Fibroblast of lung (primary cell): Measurements from ENCODE around the gene BTBD17.

Experiments
- EZH2 ChIP-seq: IDR thresholded peaks from 2 replicates; pipeline ENCODE4 v1.5.1; 2012; ENCODE audit warnings: low read length, control low read depth, mild to moderate bottlenecking; ENCODE audit errors: missing control alignments
- TF ChIP-seq, protein P1 (sequence below), 2 donors: IDR thresholded peaks in 1 of 2; conservative IDR thresholded peaks in 1 of 2; 1 replicate in 1 of 2; 2 replicates in 1 of 2; pipeline ENCODE4 v1.5.1; 2011 to 2012; ENCODE audit warnings: low read length in 2 of 2, control low read depth in 1 of 2, inconsistent platforms in 1 of 2, low read depth in 1 of 2, mild to moderate bottlenecking in 1 of 2

DNA sequence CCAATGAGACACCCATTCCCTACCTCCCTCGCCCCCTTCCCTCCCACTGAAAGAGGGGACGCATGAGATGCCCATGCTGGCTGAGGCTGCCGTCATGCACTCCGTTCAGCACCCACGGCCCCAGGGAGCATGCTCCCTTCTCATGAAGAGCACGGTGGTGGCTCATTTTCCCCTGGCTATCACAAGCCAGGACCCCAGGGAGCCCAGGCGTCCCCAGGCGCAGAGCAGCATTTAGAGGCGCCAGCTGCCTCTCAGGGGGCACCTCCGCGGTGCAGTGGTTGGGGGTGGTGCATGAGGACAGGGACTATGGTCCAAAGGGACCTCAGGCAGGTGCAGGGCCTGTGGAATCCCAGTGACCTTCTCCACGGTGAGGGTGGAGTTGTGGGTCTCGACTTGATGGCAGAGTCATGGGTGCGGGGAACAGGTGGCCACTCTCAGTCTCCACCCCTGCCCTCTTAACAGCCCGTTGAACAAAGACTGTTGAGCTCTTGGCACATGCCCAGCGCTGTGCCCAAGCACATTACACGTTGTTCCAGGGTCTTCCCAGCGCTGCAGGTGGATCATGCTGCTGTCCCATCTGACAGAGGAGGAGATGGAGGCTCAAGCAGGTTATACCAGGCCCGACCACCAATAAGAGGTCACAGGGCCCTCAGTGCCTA, 22.0 kb downstream of the BTBD17 start:
- TF ChIP-seq, protein P1, sequence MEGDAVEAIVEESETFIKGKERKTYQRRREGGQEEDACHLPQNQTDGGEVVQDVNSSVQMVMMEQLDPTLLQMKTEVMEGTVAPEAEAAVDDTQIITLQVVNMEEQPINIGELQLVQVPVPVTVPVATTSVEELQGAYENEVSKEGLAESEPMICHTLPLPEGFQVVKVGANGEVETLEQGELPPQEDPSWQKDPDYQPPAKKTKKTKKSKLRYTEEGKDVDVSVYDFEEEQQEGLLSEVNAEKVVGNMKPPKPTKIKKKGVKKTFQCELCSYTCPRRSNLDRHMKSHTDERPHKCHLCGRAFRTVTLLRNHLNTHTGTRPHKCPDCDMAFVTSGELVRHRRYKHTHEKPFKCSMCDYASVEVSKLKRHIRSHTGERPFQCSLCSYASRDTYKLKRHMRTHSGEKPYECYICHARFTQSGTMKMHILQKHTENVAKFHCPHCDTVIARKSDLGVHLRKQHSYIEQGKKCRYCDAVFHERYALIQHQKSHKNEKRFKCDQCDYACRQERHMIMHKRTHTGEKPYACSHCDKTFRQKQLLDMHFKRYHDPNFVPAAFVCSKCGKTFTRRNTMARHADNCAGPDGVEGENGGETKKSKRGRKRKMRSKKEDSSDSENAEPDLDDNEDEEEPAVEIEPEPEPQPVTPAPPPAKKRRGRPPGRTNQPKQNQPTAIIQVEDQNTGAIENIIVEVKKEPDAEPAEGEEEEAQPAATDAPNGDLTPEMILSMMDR (conservative IDR thresholded peaks at IDR 0.05 in 1 of 2, IDR thresholded peaks at IDR 0.05 in 1 of 2; ENCODE audit: low read depth in 1 of 2, low read length in 2 of 2): no peak
- TF ChIP-seq EZH2: no peak
